Measurements from ENCODE around the gene DPM3.

The DPM3 gene

GRCh38 chr1:155091071-155092051, 49.0 kb downstream of the DPM3 start:
- DNase-seq: peak; percentile 80
